Kasumi-1 (cell line): ENCODE results near the gene SEMA5A.
"Not testable (repeated sequence)": the region's sequence is repeated elsewhere in the genome, so short reads cannot be mapped to it uniquely, and the experiment has no call there.

ENCODE experiments used
- DNase-seq, 2 experiments: peaks; one replicate each; lab custom pipeline; 2025; lab: John Stamatoyannopoulos, UW

The SEMA5A gene

GRCh38 chr5:9438596-9439354 is 107.1 kb downstream of the SEMA5A start:
- DNase-seq, result no peak

- no peak for DNase-seq
Measured at GRCh38 chr5:9437741-9438240, 108.1 kb downstream of the SEMA5A start.

- DNase-seq, result no peak
Measured at GRCh38 chr5:9431496-9432258, 114.2 kb downstream of the SEMA5A start.

- no peak for DNase-seq
Measured at GRCh38 chr5:9431151-9431495, 114.8 kb downstream of the SEMA5A start.

- no peak for DNase-seq
Measured at GRCh38 chr5:9430306-9430705, 115.6 kb downstream of the SEMA5A start.

- DNase-seq, result no peak
Measured at GRCh38 chr5:9429691-9430215, 116.1 kb downstream of the SEMA5A start.

- no peak for DNase-seq
Measured at GRCh38 chr5:9428272-9428671, 117.6 kb downstream of the SEMA5A start.

GRCh38 chr5:9425710-9426109 is 120.2 kb downstream of the SEMA5A start:
- no peak for DNase-seq

GRCh38 chr5:9423571-9423970 is 122.3 kb downstream of the SEMA5A start:
- no peak for DNase-seq

- peak in 1 of 2 experiments; percentile 20 for DNase-seq
Measured at GRCh38 chr5:9421884-9422283, 124.0 kb downstream of the SEMA5A start.

- DNase-seq, result no peak
Measured at GRCh38 chr5:9419794-9420193, 126.1 kb downstream of the SEMA5A start.

GRCh38 chr5:9415566-9415965 is 130.3 kb downstream of the SEMA5A start:
- DNase-seq, result no peak

GRCh38 chr5:9415091-9415490 is 130.8 kb downstream of the SEMA5A start:
- no peak for DNase-seq

GRCh38 chr5:9411142-9411541 is 134.7 kb downstream of the SEMA5A start:
- DNase-seq, result no peak

GRCh38 chr5:9409413-9409960 is 136.4 kb downstream of the SEMA5A start:
- no peak for DNase-seq

- DNase-seq, result no peak
Measured at GRCh38 chr5:9408964-9409363, 136.9 kb downstream of the SEMA5A start.

GRCh38 chr5:9405196-9405754 is 140.6 kb downstream of the SEMA5A start:
- DNase-seq, result no peak

- no peak for DNase-seq
Measured at GRCh38 chr5:9401786-9402472, 143.9 kb downstream of the SEMA5A start.

GRCh38 chr5:9399783-9400182 is 146.1 kb downstream of the SEMA5A start:
- not testable (repeated sequence) for DNase-seq

GRCh38 chr5:9399094-9399493 is 146.8 kb downstream of the SEMA5A start:
- DNase-seq, result no peak

- DNase-seq, result no peak
Measured at GRCh38 chr5:9398227-9398626, 147.6 kb downstream of the SEMA5A start.

- no peak for DNase-seq
Measured at GRCh38 chr5:9396285-9396770, 149.5 kb downstream of the SEMA5A start.
